ENCODE results near the gene KLHL14.

Gene KLHL14

GRCh38 chr18:32634876-32635431 is 137.9 kb downstream of the KLHL14 start:
- no peak for DNase-seq (ENCODE audit: low spot score)

- DNase-seq (ENCODE audit: low spot score), result no peak
Observed at GRCh38 chr18:32629981-32630700, 142.7 kb downstream of the KLHL14 start.

- DNase-seq (ENCODE audit: low spot score), result no peak
Observed at GRCh38 chr18:32629292-32629691, 143.5 kb downstream of the KLHL14 start.

GRCh38 chr18:32624182-32624723 is 148.6 kb downstream of the KLHL14 start:
- DNase-seq (ENCODE audit: low spot score), result no peak

GRCh38 chr18:32623563-32623962 is 149.3 kb downstream of the KLHL14 start:
- no peak for DNase-seq (ENCODE audit: low spot score)

All from HuH-7 (cell line).